DOHH2 (cell line): ENCODE data around the gene CLMN.

Experiments
- H3F3A ChIP-seq: fragments of 200-600 bp; sonication (generic), shearing (Covaris generic); 2 replicates; pipeline ENCODE4 v1.6.0; 2016; ENCODE audit warnings: antibody characterized with exemption, mild to moderate bottlenecking; ENCODE audit not compliant: control insufficient read depth, insufficient read depth
- H3K27ac ChIP-seq: fragments of 200-600 bp; sonication (generic); 2 replicates; pipeline ENCODE4 v1.5.1; 2014; ENCODE audit warnings: low read depth, mild to moderate bottlenecking, low read length, moderate library complexity
- H3K27me3 ChIP-seq: fragments of 200-600 bp; sonication (generic); 2 replicates; pipeline ENCODE4 v1.6.1; 2014; ENCODE audit warnings: mild to moderate bottlenecking, low read length, mixed read lengths; ENCODE audit not compliant: control insufficient read depth
- H3K36me3 ChIP-seq: fragments of 200-600 bp; sonication (generic); 2 replicates; pipeline ENCODE4 v1.6.1; 2014; ENCODE audit warnings: mild to moderate bottlenecking, low read length, moderate library complexity, mixed read lengths; ENCODE audit not compliant: control insufficient read depth
- H3K4me1 ChIP-seq: fragments of 200-600 bp; sonication (generic); 2 replicates; pipeline ENCODE4 v1.6.1; 2014; ENCODE audit warnings: mild to moderate bottlenecking, low read length, mixed read lengths; ENCODE audit not compliant: control insufficient read depth
- H3K4me2 ChIP-seq: fragments of 200-600 bp; sonication (generic); 2 replicates; pipeline ENCODE4 v1.6.0; 2014; ENCODE audit warnings: mild to moderate bottlenecking, low read length, moderate library complexity
- H3K4me3 ChIP-seq: fragments of 200-600 bp; sonication (generic); 2 replicates; pipeline ENCODE4 v1.5.1; 2014; ENCODE audit warnings: mild to moderate bottlenecking, low read length, mixed read lengths
- H3K79me2 ChIP-seq: fragments of 200-600 bp; sonication (generic); 2 replicates; pipeline ENCODE4 v1.6.1; 2014; ENCODE audit warnings: mild to moderate bottlenecking, low read length, mixed read lengths; ENCODE audit not compliant: control insufficient read depth
- H3K9me2 ChIP-seq: fragments of 200-600 bp; sonication (generic); replicated peaks from 2 replicates; pipeline ENCODE4 v1.6.1; 2014; ENCODE audit warnings: mild to moderate bottlenecking, low read length, mixed read lengths; ENCODE audit not compliant: control insufficient read depth
- H3K9me3 ChIP-seq: fragments of 200-600 bp; sonication (generic); 2 replicates; pipeline ENCODE4 v1.6.1; 2014; ENCODE audit warnings: antibody characterized with exemption, low read length, mixed read lengths; ENCODE audit not compliant: control insufficient read depth, insufficient read depth
- H4K20me1 ChIP-seq: fragments of 200-600 bp; sonication (generic); 2 replicates; pipeline ENCODE4 v1.6.0; 2014; ENCODE audit warnings: low read depth, mild to moderate bottlenecking, antibody characterized with exemption, low read length, moderate library complexity; ENCODE audit not compliant: control insufficient read depth, insufficient read depth
- EZH2phosphoT487 ChIP-seq: fragments of 200-600 bp; sonication (generic); IDR thresholded peaks from 2 replicates; pipeline ENCODE4 v1.6.1; 2017; ENCODE audit warnings: borderline replicate concordance, mild to moderate bottlenecking, antibody characterized with exemption, low read length, moderate library complexity, mixed read lengths
- TF ChIP-seq, protein P1 (sequence below): fragments of 200-600 bp; sonication (generic); IDR thresholded peaks from one replicate; pipeline ENCODE4 v1.5.1; 2014; ENCODE audit warnings: antibody characterized with exemption, mild to moderate bottlenecking, low read depth, low read length; ENCODE audit not compliant: poor library complexity, severe bottlenecking

The CLMN gene

DNA sequence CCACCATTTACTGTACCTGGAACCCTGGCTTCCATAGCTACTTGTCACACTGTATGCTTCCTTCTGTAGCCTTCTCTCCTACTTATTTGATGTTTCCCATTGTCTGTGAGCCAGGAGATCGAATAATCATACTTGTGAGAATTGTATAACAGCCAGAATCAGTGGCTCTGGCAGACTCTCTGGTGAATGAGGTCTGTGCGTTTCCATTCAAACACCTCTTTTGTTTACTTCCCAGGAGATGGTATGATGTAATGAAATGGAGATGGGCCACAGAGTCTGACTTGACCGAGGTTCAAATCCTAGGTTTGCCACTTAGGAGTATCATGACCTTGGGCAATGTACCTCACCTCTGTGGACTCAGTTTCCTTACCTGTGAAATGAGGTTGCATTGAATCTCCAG is 35.7 kb upstream of the CLMN start:
- no peaks in the 10 kb centered on the region for H4K20me1 ChIP-seq
- no peak for TF ChIP-seq EZH2phosphoT487
- TF ChIP-seq, protein P1, sequence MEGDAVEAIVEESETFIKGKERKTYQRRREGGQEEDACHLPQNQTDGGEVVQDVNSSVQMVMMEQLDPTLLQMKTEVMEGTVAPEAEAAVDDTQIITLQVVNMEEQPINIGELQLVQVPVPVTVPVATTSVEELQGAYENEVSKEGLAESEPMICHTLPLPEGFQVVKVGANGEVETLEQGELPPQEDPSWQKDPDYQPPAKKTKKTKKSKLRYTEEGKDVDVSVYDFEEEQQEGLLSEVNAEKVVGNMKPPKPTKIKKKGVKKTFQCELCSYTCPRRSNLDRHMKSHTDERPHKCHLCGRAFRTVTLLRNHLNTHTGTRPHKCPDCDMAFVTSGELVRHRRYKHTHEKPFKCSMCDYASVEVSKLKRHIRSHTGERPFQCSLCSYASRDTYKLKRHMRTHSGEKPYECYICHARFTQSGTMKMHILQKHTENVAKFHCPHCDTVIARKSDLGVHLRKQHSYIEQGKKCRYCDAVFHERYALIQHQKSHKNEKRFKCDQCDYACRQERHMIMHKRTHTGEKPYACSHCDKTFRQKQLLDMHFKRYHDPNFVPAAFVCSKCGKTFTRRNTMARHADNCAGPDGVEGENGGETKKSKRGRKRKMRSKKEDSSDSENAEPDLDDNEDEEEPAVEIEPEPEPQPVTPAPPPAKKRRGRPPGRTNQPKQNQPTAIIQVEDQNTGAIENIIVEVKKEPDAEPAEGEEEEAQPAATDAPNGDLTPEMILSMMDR: no peak
- no peaks in the 10 kb centered on the region for H3K36me3 ChIP-seq
- no peaks in the 10 kb centered on the region for H3F3A ChIP-seq
- peaks cover 5% of the 10 kb centered on the region for H3K27me3 ChIP-seq
- no peaks in the 10 kb centered on the region for H3K9me3 ChIP-seq
- no peaks in the 10 kb centered on the region for H3K9me2 ChIP-seq
- H3K4me2 ChIP-seq: no peak overlapping the region
- no peaks in the 10 kb centered on the region for H3K4me1 ChIP-seq
- no peaks in the 10 kb centered on the region for H3K79me2 ChIP-seq
- no peak overlapping the region for H3K27ac ChIP-seq
- H3K4me3 ChIP-seq: no peak overlapping the region

DNA sequence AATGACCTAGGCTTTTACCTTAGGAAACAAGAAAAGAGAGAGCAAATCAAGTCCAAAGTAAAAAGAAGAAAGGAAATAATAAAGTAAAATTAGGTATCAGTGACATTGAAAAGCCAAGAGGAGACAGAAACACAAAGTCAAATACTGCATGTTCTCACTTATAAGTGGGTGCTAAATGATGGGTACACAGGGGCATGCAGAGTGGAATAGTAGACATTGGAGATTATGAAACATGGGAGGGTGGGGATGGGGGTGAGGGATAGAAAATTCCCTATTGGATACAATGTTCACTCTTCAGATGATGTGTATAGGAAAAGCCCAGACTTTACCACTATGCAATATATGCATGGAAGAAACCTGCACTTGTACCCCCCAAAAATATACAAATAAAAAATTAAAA is 35.1 kb upstream of the CLMN start:
- H3K79me2 ChIP-seq: no peaks in the 10 kb centered on the region

GRCh38 chr14:95353664-95354063 is 34.0 kb upstream of the CLMN start:
- no peaks in the 10 kb centered on the region for H4K20me1 ChIP-seq
- no peak overlapping the region for H3K4me2 ChIP-seq
- no peaks in the 10 kb centered on the region for H3F3A ChIP-seq
- H3K36me3 ChIP-seq: no peaks in the 10 kb centered on the region
- H3K9me2 ChIP-seq: no peaks in the 10 kb centered on the region
- no peaks in the 10 kb centered on the region for H3K79me2 ChIP-seq
- no peak overlapping the region for H3K4me3 ChIP-seq
- no peaks in the 10 kb centered on the region for H3K9me3 ChIP-seq
- H3K27ac ChIP-seq: no peak overlapping the region
- H3K27me3 ChIP-seq: peaks cover 5% of the 10 kb centered on the region
- H3K4me1 ChIP-seq: no peaks in the 10 kb centered on the region
- no peak for TF ChIP-seq EZH2phosphoT487
- TF ChIP-seq, protein P1: no peak

More for the DNA sequence above, 35.1 kb upstream of the CLMN start:
- H4K20me1 ChIP-seq: no peaks in the 10 kb centered on the region
- H3K36me3 ChIP-seq: no peaks in the 10 kb centered on the region
- H3K27me3 ChIP-seq: peaks cover 5% of the 10 kb centered on the region
- H3F3A ChIP-seq: no peaks in the 10 kb centered on the region
- H3K4me3 ChIP-seq: no peak overlapping the region
- H3K4me1 ChIP-seq: no peaks in the 10 kb centered on the region
- no peaks in the 10 kb centered on the region for H3K9me3 ChIP-seq
- TF ChIP-seq, protein P1: no peak
- TF ChIP-seq EZH2phosphoT487: no peak
- no peak overlapping the region for H3K4me2 ChIP-seq
- H3K9me2 ChIP-seq: no peaks in the 10 kb centered on the region
- H3K27ac ChIP-seq: no peak overlapping the region

- H3K4me2 ChIP-seq: no peak overlapping the region
- H3F3A ChIP-seq: no peaks in the 10 kb centered on the region
- no peaks in the 10 kb centered on the region for H3K9me2 ChIP-seq
Observed at GRCh38 chr14:95353007-95353406, 33.3 kb upstream of the CLMN start.

More at GRCh38 chr14:95353007-95353406, 33.3 kb upstream of the CLMN start:
- no peaks in the 10 kb centered on the region for H3K36me3 ChIP-seq
- TF ChIP-seq EZH2phosphoT487: no peak
- TF ChIP-seq, protein P1: no peak
- no peaks in the 10 kb centered on the region for H3K4me1 ChIP-seq
- H3K27ac ChIP-seq: no peak overlapping the region
- no peaks in the 10 kb centered on the region for H3K27me3 ChIP-seq
- no peaks in the 10 kb centered on the region for H3K79me2 ChIP-seq
- H3K9me3 ChIP-seq: no peaks in the 10 kb centered on the region
- H4K20me1 ChIP-seq: no peaks in the 10 kb centered on the region
- no peak overlapping the region for H3K4me3 ChIP-seq
